Measurements from ENCODE around the gene COX6A1.
"Not testable (repeated sequence)": the region's sequence is repeated elsewhere in the genome, so short reads cannot be mapped to it uniquely, and the experiment has no call there.

The COX6A1 gene

DNA sequence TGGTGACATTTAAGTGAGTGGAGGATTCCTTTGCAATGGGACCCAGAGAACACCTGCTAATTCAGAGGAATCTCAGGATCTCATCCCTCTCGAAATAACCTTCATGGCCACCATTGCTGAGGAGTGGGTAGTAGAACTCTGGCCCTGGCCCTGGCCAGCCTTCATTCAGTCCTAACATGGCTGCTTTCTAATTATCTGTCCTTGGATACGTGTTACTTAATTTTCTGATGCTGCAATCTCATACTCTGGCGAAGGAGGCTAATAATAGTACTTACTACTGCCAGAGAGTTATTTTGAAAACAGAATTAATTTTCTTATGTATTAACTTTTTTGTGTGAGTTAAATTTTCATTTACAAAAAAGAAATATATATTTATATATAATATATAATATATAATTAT, 12.1 kb upstream of the COX6A1 start:
- no peak for DNase-seq (ENCODE audit: low read depth in 4 of 4, low spot score in 1 of 4)

DNA sequence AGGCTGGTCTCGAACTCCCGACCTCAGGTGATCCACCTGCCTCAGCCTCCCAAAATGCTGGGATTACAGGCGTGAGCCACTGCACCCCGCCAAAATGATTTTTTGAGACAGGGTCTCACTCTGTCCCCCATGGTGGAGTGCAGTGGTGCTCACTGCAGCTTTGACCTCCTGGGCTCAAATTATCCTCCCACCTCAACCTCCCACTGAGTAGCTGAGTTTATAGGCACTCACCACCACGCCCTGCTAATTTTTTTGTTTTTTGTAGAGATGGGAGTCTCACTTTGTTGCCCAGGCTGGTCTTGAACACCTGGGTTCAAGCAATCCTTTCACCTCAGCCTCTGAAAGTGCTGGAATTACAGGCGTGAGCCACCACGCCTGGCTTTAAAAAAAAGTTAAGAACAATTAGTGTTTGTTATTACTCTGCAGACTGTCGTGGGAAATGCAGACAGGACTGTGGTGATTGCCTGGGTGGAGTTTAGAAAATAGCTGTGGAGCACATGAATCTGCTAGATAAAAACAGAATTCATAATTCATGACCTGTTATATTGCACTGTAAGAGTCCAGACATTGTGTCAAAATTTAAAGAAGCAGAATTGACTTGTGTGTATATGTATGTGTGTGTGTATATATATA, 9.2 kb upstream of the COX6A1 start:
- no peak for DNase-seq (ENCODE audit: low read depth in 4 of 4, low spot score in 1 of 4)

DNA sequence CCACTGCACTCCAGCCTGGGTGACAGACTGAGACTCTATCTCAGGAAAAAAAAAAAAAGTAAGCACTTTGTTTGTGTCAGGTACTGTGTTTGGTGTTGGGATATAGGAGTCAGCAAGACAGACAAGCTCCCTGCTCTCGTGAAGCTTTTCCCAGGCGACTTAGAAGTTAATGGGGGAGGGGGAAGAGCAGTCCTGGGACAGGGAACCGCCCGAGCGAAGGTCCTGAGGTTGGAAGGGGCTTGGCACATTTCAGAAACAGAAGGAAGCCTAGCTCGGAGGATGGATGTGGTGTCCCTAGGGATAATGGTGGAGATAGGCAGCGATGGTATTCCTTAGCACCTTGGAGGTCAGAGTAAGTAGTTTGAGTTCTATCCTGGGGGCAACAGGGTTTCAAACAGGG, 8.5 kb upstream of the COX6A1 start:
- DNase-seq (ENCODE audit: low read depth in 4 of 4, low spot score in 1 of 4), result no peak

DNA sequence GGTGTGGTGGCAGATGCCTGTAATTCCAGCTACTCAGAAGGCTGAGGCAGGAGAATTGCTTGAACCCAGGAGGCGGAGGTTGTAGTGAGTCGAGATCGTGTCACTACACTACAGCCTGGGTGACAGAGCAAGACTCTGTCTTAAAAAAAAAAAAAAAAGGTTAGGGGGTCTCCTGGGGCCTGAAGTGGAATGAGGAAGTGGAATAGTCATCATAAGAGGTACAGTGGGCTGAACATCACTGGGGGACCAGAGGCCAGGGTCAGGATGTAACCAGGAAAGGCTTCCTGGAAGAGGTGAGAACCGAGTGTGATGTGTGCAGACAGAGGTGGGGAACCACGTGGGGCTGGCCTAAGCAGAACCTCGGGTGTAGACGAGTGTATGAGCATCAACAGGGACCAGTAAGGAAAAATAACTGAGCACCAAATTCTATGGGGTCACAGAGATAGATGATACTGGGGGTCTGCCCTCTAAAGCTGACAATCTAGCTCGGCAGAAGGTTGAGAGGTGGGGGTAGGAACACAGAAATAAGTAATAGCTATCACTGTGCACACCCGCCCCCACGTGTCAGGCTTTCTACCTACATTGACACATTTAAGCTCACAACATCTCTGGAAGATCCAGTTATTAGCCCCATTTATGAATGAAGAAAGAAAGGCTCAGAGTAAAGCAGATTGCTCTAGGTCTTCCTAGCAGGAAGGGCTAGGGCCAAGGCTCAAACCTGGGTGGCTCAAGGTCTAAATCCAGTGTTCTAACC, 5.0 kb upstream of the COX6A1 start:
- DNase-seq (ENCODE audit: low read depth in 4 of 4, low spot score in 1 of 4), result no peak

DNA sequence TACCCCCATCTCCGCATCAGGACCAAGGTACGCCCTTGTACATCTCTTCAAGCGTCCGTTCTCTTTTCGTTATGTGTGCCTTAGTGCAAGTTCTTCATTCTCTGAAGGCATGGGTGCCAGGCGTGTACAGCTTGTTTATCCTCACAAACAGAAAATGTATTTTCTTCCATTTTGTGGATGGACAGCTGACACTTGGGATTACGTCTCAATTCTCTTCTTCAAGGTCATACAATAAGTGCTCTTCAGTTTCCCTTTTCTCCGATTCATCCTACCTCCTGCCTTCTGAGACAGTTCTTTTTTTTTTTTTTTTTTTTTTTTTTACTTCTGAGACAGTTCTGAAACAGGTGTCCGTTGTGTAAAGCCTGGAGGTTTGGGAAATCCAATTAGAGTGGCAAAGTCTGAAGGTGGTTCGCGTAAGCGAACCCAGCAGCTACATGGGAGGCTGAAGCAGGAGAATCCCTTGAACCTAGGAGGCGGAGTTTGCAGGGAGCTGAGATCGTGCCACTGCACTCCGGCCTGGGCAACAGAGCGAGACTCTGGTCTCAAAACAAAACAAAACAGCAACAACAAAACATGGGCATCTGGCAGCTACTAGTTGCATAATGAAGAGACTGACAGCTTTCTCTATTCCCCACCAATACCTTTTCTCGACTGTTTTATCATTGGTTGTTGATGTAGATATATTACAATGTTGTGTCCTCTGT, 734 bp downstream of the COX6A1 start:
- no peak for DNase-seq (ENCODE audit: low read depth in 4 of 4, low spot score in 1 of 4)

DNA sequence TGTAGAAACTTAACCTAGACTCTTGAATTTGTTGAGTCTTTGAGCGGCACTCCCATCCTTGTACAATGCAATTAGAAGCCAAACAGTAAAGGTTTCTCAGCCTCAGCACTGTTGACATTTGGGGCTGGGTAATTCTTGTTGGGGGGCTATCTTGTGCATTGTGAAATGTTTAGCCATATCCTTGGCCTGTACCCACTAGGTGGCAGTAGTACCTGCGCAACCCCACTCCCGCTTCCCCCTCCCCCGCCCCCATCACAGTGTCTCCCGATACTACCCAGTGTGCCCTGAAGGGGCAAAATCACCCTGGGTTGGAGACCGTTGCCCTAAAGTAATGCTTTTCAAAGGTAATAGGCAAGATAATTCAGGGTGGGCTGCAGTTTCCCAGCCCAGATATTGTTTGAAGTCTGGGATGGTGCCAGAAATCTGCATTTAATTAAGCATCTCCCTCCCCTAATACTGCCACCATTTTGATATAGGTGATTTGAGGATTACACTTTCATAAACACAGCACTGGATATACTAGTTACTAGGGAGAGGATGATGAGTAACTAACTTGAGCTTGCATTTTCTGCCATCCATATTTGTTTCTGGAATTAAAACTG, 1.8 kb downstream of the COX6A1 start:
- DNase-seq (ENCODE audit: low read depth in 4 of 4, low spot score in 1 of 4), result peak; percentile 35 to 67 (median 55)

DNA sequence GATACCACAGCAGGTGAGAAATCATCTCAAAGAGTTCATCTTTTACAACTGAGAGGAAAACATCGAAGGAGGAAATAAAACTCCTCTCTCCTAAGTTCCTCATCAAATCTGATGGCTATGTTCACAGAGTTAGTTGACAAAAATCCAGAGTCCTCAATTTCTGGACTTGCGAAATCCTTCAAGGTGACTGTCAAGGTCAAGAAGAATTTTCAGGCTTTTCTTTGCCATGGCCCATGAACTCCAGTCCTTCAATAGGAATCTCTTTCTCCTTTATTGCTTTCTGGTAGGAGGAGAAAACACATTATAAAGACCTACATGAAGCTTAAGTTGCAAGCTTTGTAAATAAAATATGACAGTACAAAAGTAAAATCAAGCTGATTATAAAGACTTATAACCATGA, 6.8 kb downstream of the COX6A1 start:
- no peak for DNase-seq (ENCODE audit: low read depth in 4 of 4, low spot score in 1 of 4)

DNA sequence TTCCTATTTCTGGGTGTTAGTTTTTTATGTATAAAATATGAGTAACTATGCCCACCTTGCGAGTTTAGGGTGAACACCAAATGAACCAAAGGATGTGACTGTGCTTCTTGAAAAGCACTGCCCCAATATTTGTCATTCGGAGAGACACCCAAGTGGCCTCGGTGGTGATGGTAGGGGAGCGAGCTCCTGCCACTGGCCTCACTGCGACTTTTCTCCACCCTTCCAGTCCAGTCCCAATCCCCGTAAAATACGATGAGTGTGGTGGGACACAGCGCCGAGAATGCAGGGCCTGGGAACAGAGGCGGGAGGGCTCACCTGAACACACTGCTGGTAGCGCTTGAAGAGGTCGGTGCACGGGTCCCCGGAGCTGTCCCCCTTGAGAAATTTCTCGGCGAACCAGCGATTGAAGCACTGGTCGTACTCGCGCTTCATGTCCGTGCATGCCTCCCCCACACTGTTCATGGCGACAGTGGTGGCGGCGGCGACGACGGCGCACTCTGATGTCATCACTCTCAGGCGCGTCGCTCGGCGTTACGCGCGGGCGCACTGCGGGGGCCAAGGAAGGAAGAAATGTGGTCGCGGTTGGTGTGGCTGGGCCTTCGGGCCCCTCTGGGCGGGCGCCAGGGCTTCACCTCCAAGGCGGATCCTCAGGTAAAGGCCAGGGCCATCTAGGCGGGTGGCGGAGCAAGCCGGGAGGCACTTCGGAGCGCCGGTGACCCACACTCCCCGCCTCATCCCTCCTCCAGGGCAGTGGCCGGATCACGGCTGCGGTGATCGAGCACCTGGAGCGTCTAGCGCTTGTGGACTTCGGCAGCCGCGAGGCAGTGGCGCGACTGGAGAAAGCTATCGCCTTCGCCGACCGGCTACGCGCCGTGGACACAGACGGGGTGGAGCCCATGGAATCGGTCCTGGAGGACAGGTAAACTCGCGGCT, 8.3 kb downstream of the COX6A1 start, which contains the start of the genes GATC and TRIAP1:
GATC (plus strand) TSS at position 534 of the 933 bp plus-strand sequence; CDS start at position 571, 37 bp downstream.
TRIAP1 (minus strand) TSS at position 474 of the 933 bp plus-strand sequence; CDS start at position 462, 12 bp downstream.
- peak; percentile 73 to 86 (median 82) for DNase-seq (ENCODE audit: low read depth in 4 of 4, low spot score in 1 of 4)

DNA sequence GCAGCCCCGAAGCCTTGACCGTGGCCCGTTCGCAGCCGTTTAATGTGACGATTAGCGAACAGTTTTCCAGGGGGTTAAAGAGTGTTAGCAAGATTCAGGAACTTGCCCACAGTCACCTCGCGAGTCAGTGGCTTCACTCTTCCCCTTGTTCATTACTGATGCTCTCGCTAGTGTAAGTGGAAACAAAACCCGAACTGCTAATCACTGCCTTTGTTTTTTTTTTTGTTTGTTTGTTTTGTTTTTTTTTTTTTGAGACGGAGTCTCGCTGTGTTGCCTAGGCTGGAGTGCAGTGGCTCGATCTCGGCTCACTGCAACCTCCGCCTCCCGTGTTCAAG, 8.9 kb downstream of the COX6A1 start:
- not testable (repeated sequence) for DNase-seq (ENCODE audit: low read depth in 4 of 4, low spot score in 1 of 4)

DNA sequence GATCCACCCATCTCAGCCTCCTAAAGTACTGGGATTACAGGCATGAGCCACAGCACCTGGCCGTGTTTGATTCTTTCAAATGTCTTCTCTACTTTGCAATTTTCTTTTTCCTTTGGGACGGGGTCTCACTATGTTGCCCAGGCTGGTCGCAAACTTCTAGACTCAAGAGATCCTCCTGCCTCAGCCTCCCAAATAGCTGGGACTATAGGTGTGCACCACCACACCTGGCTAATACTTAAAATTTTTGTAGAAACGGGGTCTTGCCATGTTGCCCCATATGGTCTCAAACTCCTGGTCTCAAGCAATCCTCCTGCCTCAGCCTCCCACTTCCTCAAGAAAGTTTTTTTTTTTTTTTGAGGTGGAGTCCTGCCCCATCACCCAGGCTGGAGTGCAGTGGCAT, 10.1 kb downstream of the COX6A1 start:
- no peak for DNase-seq (ENCODE audit: low read depth in 4 of 4, low spot score in 1 of 4)

DNA sequence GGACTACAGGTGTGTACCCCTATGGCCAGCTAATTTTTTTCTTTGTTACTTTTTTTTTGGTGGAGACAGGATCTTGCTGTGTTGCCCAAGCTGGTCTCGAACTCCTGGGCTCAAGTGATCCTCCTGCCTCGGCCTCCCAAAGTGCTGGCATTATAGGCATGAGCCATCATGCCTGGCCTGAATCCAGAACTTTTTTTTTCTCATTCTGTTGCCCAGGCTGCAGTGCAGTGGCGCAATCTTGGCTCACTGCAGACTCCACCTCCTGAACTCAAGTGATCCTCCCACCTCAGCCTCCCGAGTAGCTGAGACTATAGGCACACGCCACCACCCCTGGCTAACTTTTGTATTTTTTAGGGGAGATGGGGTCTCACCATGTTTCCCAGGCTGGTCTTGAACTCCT, 14.6 kb downstream of the COX6A1 start:
- not testable (repeated sequence) for DNase-seq (ENCODE audit: low read depth in 4 of 4, low spot score in 1 of 4)

DNA sequence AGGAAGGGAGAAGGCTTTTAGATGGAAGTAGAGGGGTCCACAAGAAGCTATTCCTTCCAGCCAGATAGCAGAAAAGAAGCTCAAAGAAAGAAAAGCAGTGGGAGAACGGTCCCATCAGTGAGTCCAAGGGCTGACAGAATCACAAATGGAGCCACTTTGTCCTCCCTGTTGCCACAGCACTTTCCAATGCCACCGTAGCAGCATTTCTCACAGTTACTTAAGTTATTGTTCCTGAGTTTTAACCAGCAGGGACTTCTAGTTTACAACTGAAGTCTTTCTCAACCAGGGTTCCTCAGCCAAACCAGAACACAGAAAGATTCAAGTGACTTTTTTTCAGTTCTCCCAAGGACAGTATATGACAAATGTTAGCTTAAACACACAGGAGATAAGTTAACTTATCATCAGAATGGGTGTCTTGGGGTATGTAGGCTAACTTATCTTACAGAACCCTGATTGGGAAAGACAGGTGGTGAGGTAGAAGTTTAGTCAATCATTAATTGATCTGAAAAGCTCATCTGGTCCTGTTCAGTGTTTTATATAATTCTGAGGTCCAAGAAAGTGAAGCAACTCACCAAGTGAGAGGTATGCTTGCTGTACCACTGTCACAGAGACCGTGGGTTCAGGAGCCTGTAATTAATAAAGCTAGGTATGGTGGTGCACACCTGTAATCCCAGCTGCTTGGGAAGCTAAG, 15.3 kb downstream of the COX6A1 start:
- no peak for DNase-seq (ENCODE audit: low read depth in 4 of 4, low spot score in 1 of 4)

DNA sequence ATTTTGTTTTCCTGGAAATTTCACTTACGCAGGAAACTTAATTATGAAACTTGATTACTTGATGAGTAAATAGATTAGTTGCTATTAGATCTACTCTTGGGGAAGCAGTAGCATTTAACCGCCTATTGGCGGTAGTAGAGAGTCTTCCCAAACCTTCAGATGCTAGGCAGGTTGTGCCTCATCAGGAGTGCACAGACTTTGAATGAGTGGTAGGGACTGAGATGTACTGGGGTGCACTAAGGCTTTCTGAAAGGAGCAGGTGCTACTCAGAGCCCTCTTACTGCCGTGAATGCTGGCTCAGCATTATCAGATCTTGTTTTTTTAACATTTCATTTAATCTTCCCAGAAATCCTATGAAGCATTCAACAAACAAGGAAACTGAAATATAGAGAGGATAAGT, 16.1 kb downstream of the COX6A1 start:
- DNase-seq (ENCODE audit: low read depth in 4 of 4, low spot score in 1 of 4), result no peak

DNA sequence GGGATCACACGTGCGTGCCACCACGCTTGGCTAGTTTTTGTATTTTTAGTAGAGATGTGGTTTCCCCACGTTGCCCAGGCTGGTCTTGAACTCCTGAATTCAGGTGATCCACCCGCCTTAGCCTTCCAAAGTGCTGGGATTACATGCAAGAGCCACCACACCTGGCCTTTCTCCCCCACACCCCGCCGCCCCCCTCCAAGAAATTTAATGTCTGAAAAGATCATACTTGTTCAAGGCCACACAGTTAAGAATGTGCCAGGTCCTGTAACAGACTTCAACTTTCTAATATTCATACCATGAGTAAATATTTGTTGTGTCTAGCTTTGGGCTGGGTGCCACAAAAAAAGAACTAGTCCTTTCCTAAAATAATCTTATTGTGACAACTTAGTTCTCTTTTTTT, 17.4 kb downstream of the COX6A1 start:
- no peak for DNase-seq (ENCODE audit: low read depth in 4 of 4, low spot score in 1 of 4)

DNA sequence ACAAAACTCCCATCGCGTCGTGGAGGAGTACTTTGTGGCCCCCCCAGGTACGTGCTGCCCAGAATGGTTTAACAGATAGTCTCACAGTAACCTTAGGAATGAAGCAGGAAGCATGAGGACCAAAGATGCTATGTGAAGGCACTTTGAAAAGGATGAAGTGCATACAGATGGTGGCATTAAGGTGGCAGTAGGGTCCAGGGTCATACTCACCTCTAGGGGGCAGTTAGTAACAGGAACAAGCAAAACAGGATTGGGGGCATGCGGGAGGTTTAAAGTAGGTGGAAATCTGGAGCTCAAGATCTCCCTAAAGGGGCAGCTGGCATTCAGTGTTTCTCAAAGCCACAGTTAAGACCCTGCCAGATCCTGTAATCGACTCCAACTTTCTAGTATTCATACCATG, 19.2 kb downstream of the COX6A1 start:
- DNase-seq (ENCODE audit: low read depth in 4 of 4, low spot score in 1 of 4), result no peak

DNA sequence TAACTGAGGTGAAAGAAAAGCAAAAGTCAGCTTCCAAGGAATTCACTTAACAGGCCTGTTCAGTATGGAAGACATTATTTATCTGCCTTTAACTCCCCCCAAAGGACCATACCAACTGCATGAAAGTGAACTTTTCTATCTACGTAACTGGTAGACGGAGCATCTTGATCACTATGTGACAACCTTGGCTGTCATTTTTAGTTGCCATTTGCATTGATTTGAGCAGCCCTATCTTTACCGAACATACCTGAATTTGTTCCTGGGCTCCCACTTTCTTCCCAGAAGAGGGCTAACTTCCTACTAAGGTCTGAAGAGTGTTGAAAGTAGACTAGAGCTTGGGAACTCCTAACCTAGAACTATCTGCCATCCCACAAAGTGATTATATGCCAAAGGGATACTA, 22.2 kb downstream of the COX6A1 start:
- DNase-seq (ENCODE audit: low read depth in 4 of 4, low spot score in 1 of 4), result no peak

DNA sequence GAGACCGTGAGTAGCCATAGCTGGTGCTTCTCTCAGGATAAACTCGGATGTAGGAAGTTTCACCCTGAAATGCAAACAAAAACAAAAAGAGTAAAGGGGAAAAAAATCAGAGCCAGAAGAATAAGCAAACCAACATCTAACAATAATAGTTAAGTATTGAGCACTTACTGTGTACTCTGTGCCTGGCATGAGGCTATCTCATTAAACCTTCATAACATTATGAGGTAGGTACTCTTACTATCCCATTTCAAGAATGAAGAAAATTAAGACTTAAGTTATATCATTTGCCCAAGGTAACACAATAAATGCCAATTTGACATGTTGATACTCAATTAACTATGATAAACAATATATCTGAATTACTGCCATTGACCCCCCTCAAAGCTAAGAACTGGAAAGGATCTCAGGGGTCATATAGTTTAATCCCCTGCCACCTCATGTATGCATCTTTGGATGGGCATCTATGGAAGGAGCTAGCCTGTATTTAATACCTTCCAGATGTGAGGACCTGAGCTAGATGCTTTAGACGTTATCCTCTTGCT, 24.3 kb downstream of the COX6A1 start:
- no peak for DNase-seq (ENCODE audit: low read depth in 4 of 4, low spot score in 1 of 4)

DNA sequence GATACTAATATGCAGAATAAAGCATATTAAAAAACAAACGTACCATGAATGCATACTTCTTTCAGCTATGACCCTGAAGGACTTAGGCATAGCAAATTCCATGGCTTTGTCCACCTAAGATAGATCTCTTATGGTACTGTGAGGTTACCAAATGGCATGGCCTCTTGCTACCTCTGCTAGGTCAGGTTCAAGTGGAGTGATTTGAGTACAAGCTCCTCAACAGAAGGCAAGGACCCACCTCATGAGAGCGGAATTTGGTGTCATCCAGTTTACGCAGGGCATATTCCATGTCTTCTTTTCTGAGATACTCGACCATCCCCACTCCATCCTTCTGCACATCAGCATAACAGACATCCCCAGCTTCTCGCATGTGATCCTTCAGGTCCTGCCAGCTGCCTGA, 25.8 kb downstream of the COX6A1 start:
- DNase-seq (ENCODE audit: low read depth in 4 of 4, low spot score in 1 of 4), result no peak

DNA sequence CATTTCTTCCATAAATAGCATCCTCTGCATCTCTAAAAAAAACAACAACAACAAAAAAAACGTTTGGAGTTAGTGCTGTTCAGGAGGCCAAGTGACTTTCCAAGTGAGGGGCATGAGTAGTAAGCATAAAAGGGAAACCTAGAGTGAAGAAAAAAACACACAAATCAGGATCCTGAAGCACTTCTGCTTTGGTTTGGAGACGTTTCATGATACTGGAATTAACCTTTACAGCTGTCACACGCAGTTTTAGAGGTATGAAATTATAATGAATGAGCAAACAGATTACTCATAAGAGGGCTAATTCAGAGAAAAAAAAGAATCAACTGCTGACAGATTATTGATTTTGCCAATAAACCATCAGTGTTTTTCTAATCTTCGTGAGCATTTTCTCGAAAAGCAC, 27.8 kb downstream of the COX6A1 start:
- no peak for DNase-seq (ENCODE audit: low read depth in 4 of 4, low spot score in 1 of 4)

Measured in stimulated activated CD4-positive, alpha-beta T cell treated with anti-CD3 and anti-CD28 coated beads, Interleukin-1b, Interleukin-23, amount 100 ng/mL, for 24 hours (primary cell).